HG02870 (cell line): Measurements from ENCODE around the gene RFX7.
"Not testable (repeated sequence)": the region's sequence is repeated elsewhere in the genome, so short reads cannot be mapped to it uniquely, and the experiment has no call there.

ENCODE experiments used
- ATAC-seq: cut with Tn5 transposase; IDR thresholded peaks from one replicate; pipeline ENCODE4 v1.9.1; 2021; ENCODE audit warnings: mild to moderate bottlenecking, moderate library complexity; ENCODE audit not compliant: unreplicated experiment

RFX7 gene

GRCh38 chr15:56243163-56244037, at the start of gene RFX7:
Gene RFX7, minus strand, starts transcription at chr15:56243879. Its CDS starts 594 bp downstream, at chr15:56243285.
- peak; percentile 37 for ATAC-seq

GRCh38 chr15:56292546-56293316, 49.1 kb upstream of the RFX7 start:
- ATAC-seq, result no peak

DNA sequence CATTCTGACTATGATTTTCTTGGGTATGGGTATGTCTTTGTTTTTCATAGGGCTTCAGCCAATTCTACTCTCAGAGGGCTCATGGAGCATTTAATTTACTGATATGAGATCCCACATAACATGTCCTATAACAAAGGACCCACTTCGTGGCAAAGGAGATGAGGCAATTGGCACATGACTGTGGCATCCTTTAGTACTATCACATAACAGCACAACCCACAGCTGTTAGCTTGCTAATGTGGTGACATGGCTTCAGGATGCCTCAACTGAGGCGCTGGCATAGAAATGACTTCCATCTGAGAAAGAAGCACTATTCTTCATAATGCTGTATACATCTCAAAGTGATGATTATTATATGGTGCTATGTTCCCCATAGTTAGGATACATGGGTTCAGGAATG, 48.1 kb upstream of the RFX7 start:
- no peak for ATAC-seq

DNA sequence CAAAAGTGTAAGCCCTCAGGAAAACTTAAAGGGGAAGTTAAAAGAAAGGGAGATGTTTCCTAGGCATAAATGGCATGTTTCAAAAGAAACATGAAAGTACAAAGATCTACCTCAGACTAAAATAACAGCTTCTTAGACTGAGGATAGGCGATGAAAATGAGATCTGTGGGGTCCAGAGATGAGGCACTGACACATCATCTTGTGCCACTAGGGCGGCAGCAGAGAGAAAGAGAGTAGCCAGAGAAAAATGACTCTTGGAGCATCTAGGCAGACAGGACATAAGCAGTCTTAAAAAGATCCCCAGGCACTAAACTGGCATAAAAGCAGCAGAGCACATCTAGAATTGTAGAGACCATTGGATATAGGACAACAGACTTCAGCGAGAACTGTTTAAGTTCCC, 42.5 kb upstream of the RFX7 start:
- ATAC-seq, result no peak

DNA sequence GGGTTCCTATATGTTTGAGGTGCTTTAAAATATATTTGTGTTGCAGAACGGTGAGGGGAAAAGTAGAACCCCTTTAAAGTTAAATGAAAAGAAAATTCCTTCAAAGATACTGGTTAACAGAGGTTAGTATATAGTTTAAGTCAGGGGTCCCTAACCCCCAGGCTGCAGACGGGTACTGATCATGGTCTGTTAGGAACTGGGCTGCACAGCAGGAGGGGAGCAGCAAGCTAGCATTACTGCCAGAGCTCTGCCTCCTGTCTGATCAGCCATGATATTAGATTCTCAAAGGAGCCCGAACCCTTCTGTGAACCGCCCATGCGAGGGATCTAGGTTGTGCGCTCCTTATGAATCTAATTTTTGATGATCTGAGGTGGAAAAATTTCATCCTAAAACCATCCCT, 37.5 kb upstream of the RFX7 start:
- ATAC-seq, result no peak

GRCh38 chr15:56273724-56274123, 30.0 kb upstream of the RFX7 start:
- no peak for ATAC-seq

GRCh38 chr15:56272454-56272853, 28.8 kb upstream of the RFX7 start:
- no peak for ATAC-seq

DNA sequence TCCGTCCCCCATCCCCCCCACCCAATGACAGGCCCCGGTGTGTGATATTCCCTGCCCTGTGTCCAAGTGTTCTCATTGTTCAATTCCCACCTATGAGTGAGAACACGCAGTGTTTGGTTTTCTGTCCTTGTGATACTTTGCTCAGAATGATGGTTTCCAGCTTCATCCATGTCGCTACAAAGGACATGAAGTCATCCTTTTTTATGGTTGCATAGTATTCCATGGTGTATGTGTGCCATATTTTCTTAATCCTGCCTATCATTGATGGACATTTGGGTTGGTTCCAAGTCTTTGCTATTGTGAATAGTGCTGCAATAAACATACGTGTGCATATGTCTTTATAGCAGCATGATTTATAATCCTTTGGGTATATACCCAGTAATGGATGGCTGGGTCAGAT, 22.8 kb upstream of the RFX7 start:
- not testable (repeated sequence) for ATAC-seq

GRCh38 chr15:56261854-56262509, 18.3 kb upstream of the RFX7 start:
- ATAC-seq, result no peak

DNA sequence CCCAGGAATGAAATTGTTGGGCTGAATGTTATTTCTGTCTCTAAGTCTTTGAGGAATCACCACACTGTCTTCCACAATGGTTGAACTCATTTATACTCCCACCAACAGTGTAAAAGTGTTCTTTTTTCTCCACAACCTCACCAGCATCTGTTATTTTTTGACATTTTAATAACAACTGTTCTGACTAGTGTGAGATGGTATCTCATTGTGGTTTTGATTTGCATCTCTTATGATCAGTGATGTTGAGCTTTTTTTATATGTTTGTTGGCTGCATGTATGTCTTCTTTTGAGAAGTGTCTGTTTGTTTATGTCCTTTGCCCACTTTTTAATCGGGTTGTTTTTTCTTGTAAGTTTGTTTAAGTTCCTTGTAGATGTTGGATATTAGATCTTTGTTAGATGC, 13.6 kb upstream of the RFX7 start:
- ATAC-seq, result not testable (repeated sequence)

DNA sequence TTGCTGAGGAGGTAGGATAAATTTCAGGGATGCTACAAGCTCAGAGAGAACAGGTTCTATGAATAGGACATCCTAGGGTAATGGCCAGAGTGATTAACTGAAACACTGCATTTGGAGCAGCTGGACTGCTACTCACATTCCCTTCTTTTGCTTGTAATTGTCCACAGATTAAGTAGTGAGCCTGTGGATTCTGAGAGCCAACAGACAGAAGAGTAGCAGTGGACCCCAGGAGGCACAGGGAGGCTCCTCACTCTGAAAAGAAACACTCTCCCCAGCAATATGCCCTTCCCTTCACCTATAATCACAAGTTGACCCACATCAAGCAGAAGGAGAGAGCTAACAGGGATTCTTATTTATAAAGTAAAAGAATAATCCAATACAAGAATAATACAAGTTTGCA, 10.6 kb upstream of the RFX7 start:
- no peak for ATAC-seq

DNA sequence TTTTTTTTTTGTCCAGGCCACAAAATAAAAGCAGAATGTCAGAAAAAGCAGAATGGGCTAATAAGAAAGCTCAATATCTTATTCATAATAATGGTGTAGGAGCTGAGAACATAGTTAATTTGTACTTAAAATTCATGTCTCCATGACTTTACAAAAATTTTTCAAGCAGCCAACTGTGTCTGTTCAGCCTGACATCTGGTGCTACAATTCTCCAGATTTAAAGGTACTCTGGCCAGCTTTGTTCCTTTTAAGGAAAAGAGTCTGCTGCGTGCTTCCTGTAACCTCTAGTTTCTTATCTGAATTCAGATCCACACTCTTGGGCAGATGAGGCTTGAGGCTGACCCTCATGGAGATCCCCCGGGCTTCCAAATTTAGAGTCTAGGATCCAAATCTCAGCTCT, 8.7 kb upstream of the RFX7 start:
- no peak for ATAC-seq

- no peak for ATAC-seq
These were observed 7.8 kb upstream of the RFX7 start for GRCh38 chr15:56251315-56252095.

DNA sequence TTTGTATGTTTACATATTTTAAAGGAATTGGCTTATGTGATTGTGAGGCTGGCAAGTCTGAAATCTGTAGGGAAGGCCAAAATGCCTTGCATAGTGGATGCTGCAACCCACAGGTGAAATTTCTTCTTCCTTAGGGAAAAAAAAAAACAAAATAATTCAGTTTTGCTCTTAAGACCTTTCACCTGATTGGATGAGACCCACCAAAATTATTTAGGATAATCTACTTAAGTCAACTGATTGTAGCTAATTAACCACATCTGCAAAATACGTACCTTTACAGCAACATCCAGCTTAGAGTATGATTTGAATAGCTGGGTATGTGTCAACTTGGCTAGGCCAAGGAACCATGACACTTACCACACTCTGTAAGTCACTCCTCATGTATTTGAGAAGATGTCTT, 6.9 kb upstream of the RFX7 start:
- ATAC-seq, result no peak

GRCh38 chr15:56249092-56249491, 5.4 kb upstream of the RFX7 start:
- no peak for ATAC-seq

GRCh38 chr15:56248311-56248992, 4.8 kb upstream of the RFX7 start:
- no peak for ATAC-seq

DNA sequence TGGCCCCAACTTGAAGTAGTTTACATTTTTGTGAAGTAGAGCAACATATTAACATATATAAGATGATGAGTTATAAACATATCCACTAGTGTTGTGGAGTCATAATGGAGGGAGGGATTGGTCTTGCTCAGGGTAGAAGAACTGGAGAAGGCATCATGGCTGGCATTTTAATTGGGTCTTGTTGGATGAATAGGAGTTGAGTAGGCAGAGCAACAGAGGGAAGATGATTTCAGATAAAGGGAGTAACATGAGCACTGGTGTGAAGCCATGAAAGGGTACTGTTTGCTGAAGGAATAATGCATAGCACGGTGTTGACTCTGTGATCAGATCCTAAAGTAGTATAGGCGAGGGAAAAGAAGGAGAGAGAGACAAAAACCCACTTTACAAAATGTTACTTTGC, 3.6 kb upstream of the RFX7 start:
- ATAC-seq, result no peak

DNA sequence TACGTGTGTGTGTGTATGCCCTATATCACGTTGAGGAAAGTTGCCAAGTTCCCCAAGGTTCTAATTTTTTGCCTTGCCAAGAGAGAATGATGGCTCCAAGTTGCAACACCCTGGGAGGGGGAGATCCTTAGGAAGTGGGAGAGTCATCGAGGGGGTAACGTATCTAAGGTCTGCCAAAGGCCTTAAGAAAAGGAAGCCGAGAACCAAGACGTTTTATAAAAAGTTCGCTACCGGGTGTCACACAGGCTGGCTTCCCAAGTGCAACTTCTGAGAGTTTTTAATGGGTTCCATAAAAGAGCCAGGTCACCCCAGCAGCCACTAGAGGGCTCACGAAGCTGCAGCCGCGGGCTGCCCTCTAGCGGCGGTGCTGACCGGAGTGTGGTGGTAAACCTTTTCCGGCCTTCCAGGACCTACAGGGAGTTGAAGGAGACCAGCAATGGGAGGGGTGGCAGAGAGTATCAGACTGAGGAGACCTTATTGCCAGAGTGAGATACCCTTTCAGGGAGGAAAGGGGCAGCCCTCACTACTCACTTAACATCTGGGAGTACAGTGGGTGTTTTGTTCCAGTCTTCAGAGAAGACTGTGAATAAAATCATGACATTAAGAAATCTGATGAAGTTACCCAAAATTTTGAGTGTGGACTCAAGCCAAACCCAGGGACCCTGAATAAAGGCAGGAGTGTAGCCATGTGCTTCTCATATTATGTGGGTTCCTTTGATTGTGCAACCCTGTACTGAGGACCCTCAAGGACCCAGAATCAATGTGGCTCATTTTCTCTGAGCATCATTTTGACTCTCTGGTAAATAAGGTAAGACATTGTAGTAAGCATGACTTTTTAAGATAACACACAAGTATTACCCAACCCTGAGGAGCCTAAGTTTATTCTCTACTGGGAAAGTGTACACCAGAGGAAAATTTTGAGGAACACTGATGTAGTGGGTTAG, 2.5 kb upstream of the RFX7 start:
- peak; percentile 58 for ATAC-seq
